Epithelial cell of proximal tubule (primary cell): ENCODE data around the gene SLC4A8. TPM values are rescaled to one million over a fixed set of nuclear protein-coding genes. Genes with fewer than 3 reads are reported as not detected.

Source experiments
- DNase-seq: peaks from one replicate; pipeline ENCODE4 v3.0.0-alpha.2; 2011; ENCODE audit warnings: low read depth
- H3K4me3 ChIP-seq: 2 replicates; pipeline ENCODE4 v1.5.1; 2011; ENCODE audit warnings: low read depth, mild to moderate bottlenecking, low read length
- CTCF ChIP-seq: conservative IDR thresholded peaks from 2 replicates; pipeline ENCODE4 v1.5.1; 2012; ENCODE audit warnings: low read depth, mild to moderate bottlenecking, low read length
- total RNA-seq: library from RNA; depleted of rRNA; stranded (reverse); fragments of >200 nt; gene quantifications from 2 replicates; pipeline ENCODE4 v1.2.3, GENCODE V29; 2015

SLC4A8 gene
- total RNA-seq, 1 donor from 2014 or later: 0.86 TPM

- no peak for TF ChIP-seq CTCF
- no peak overlapping the region for H3K4me3 ChIP-seq
- no peak for DNase-seq
Measured at GRCh38 chr12:51429700-51430099, 5.1 kb downstream of the SLC4A8 start.

- no peak for DNase-seq
- H3K4me3 ChIP-seq: no peak overlapping the region
- TF ChIP-seq CTCF: no peak
Measured at GRCh38 chr12:51430196-51430895, 5.7 kb downstream of the SLC4A8 start.

GRCh38 chr12:51432921-51433320 lies 8.3 kb downstream of the SLC4A8 start:
- no peak for DNase-seq
- TF ChIP-seq CTCF: no peak
- no peak overlapping the region for H3K4me3 ChIP-seq

- H3K4me3 ChIP-seq: no peak overlapping the region
- no peak for DNase-seq
- no peak for TF ChIP-seq CTCF
Measured at GRCh38 chr12:51434305-51434704, 9.7 kb downstream of the SLC4A8 start.

DNA sequence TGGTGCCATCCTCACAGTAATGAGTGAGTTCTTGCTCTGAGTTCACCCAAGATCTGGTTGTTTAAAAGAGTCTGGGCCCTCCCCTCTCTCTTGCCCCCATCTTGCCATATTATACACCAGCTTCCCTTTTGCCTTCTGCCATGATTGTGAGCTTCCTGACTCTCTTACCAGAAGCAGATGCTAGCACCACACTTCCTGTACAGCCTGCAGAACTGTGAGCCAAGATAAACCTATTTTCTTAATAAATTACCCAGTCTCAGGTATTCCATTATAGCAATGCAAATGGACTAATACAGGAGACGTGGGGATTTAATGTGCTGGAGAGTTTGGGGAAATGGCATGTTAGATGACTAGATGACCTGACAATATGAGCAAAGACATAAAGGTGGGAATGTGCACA lies 12.8 kb downstream of the SLC4A8 start:
- H3K4me3 ChIP-seq: no peak overlapping the region
- TF ChIP-seq CTCF: no peak
- no peak for DNase-seq

GRCh38 chr12:51439330-51439729 lies 14.7 kb downstream of the SLC4A8 start:
- no peak overlapping the region for H3K4me3 ChIP-seq
- TF ChIP-seq CTCF: no peak
- no peak for DNase-seq

DNA sequence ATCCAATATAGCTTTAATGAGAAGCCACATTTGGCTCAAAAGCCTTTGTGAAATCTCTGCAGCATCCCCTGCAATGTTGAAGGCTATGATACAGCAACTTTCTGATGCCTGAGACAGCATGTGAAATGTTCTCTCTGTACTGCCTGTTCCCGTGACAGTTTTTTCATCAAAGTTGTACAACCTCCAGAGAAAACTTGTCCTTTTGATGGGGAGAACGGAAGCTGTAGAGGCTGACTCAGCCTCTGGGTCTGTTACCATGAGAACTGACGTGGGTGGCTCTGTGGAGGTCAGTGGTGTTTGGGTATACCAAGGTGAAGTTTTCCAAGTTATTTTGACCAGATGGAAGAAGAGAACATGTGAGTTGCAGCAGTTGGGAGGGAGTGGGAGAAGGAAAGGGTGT lies 17.0 kb downstream of the SLC4A8 start:
- DNase-seq: peak; percentile 16
- H3K4me3 ChIP-seq: no peak overlapping the region
- TF ChIP-seq CTCF: no peak
